Measurements from ENCODE around the gene SGSM1.

SGSM1 gene

DNA sequence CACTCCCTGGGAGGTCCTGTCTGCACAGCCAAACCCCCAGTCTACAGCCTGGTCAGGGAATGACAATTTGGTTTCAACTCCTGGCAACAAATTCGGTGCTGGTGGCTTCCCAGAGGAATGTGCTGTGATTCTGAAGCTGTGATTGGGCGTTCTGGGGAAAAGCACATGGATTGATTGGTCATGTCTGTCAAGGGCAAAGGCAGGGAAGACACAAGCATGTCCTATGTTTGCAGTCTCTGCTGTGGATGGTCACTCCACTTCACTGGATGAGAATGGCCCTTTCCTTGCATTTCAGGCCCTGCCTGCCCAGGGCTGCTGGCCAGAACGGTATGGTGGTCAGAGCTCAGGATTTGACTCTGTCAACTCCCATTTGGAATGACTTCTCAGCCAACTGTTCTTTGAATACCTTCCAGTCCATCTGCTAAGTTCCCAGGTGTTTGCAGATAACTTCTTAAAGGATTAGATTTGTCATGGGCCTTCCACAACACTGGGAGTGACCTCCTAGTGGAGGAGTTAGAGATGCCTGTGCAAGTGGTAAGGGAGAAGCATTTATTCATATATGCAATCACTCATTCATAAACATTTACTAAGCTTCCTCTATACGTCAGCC lies 42.7 kb downstream of the SGSM1 start:
- TF ChIP-seq, protein P1, sequence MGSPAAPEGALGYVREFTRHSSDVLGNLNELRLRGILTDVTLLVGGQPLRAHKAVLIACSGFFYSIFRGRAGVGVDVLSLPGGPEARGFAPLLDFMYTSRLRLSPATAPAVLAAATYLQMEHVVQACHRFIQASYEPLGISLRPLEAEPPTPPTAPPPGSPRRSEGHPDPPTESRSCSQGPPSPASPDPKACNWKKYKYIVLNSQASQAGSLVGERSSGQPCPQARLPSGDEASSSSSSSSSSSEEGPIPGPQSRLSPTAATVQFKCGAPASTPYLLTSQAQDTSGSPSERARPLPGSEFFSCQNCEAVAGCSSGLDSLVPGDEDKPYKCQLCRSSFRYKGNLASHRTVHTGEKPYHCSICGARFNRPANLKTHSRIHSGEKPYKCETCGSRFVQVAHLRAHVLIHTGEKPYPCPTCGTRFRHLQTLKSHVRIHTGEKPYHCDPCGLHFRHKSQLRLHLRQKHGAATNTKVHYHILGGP (tag by site-specific recombination; IDR thresholded peaks at IDR 0.05), result no peak
- TF ChIP-seq ZNF488 (tag by site-specific recombination; IDR thresholded peaks at IDR 0.05), result no peak
- no peak for TF ChIP-seq ZNF548 (tag by site-specific recombination; IDR thresholded peaks at IDR 0.05)
- no peak for TF ChIP-seq ZBTB49 (tag by site-specific recombination; IDR thresholded peaks at IDR 0.05; ENCODE audit: low read depth)
- no peak for TF ChIP-seq ZNF660 (tag by site-specific recombination; IDR thresholded peaks at IDR 0.05)
- no peak for TF ChIP-seq ATF2 (tag by site-specific recombination; IDR thresholded peaks at IDR 0.05; ENCODE audit: low read depth)
- peak; percentile 63 for TF ChIP-seq GLIS1 (tag by site-specific recombination; IDR thresholded peaks at IDR 0.05)
- no peak for TF ChIP-seq ZNF366 (tag by site-specific recombination; conservative IDR thresholded peaks at IDR 0.05)
- no peak for TF ChIP-seq ZNF169 (tag by site-specific recombination; IDR thresholded peaks at IDR 0.05)
- TF ChIP-seq ZNF626 (tag by site-specific recombination; IDR thresholded peaks at IDR 0.05), result no peak
- TF ChIP-seq ZNF175 (tag by site-specific recombination; IDR thresholded peaks at IDR 0.05), result no peak
- TF ChIP-seq ZNF768 (tag by site-specific recombination; IDR thresholded peaks at IDR 0.05), result no peak
- TF ChIP-seq FEZF1 (tag by site-specific recombination; IDR thresholded peaks at IDR 0.05), result no peak
- no peak for TF ChIP-seq WT1 (tag by site-specific recombination; IDR thresholded peaks at IDR 0.05)
- TF ChIP-seq ZNF335 (tag by site-specific recombination; conservative IDR thresholded peaks at IDR 0.05), result no peak
- no peak for TF ChIP-seq MZF1 (tag by site-specific recombination; IDR thresholded peaks at IDR 0.05; ENCODE audit: borderline replicate concordance)
- TF ChIP-seq ZNF23 (tag by site-specific recombination; IDR thresholded peaks at IDR 0.05; ENCODE audit: borderline replicate concordance), result peak; percentile 81; the same call in 1 of the 2 replicates
- peak; percentile 68 for TF ChIP-seq ZBTB17 (tag by site-specific recombination; IDR thresholded peaks at IDR 0.05)
- TF ChIP-seq ZNF404 (tag by site-specific recombination; IDR thresholded peaks at IDR 0.05), result no peak
- TF ChIP-seq ZNF398 (tag by site-specific recombination; IDR thresholded peaks at IDR 0.05), result no peak
- no peaks in the 10 kb centered on the region for H3K36me3 ChIP-seq (ENCODE audit: control insufficient read depth in 2 of 2, insufficient read depth in 1 of 2, low read length in 2 of 2)
- H3K9me3 ChIP-seq (ENCODE audit: control insufficient read depth, insufficient read depth, low read depth, low read length), result no peaks in the 10 kb centered on the region
- no peak overlapping the region for H3K27ac ChIP-seq (ENCODE audit: extremely low read depth, low read depth, low read length)
- no peaks in the 10 kb centered on the region for H3K4me1 ChIP-seq (ENCODE audit: control insufficient read depth, insufficient read depth, low read length)
- POLR2A ChIA-PET, result no interaction called here
- H3K4me3 ChIP-seq (ENCODE audit: low read depth, low read length), result no peak overlapping the region
- CTCF ChIA-PET, result interaction anchor here (0.5 to 7.1 kb wide), 9 partner anchors 9 to 1616 kb away, joined by 3 to 121 read pairs (median 6); no protein-coding TSS in a partner anchor
